Heart left ventricle (tissue), 16 donors: ENCODE measurements around the gene PFDN5. TPM values are rescaled to one million over a fixed set of nuclear protein-coding genes. Genes with fewer than 3 reads are reported as not detected.

Source experiments
- ATAC-seq, 4 donors: fragments of 200-7000 bp; cut with Tn5 transposase; one replicate each; pipeline ENCODE4 v1.9.1; 2020 to 2022; ENCODE audit warnings: moderate library complexity in 4 of 4, mild to moderate bottlenecking in 3 of 4, moderate number of reproducible peaks in 1 of 4
- DNase-seq, 5 donors: peaks; one replicate each; pipeline ENCODE4 v3.0.0-alpha.2; 2020
- H3K27ac ChIP-seq, 12 donors: fragments of 200-600 bp; sonication (generic) in 4 of 12; one replicate each; pipeline versions ENCODE4 v1.5.0 to v1.8.0; 2016 to 2022; ENCODE audit warnings: mild to moderate bottlenecking in 2 of 12
- H3K27me3 ChIP-seq, 9 donors: fragments of 200-600 bp; sonication (generic) in 2 of 9; one replicate each; pipeline versions ENCODE4 v1.5.1 to v1.8.0; 2016 to 2022; ENCODE audit warnings: mild to moderate bottlenecking in 3 of 9
- H3K36me3 ChIP-seq, 9 donors: fragments of 200-600 bp; sonication (generic) in 2 of 9; one replicate each; pipeline versions ENCODE4 v1.5.0 to v1.8.0; 2018 to 2022; ENCODE audit warnings: mild to moderate bottlenecking in 2 of 9
- H3K4me1 ChIP-seq, 12 donors: fragments of 200-600 bp; sonication (generic) in 4 of 12; one replicate each; pipeline versions ENCODE4 v1.5.0 to v1.8.0; 2016 to 2022; ENCODE audit warnings: mild to moderate bottlenecking in 3 of 12
- H3K4me3 ChIP-seq, 12 donors: fragments of 200-600 bp; sonication (generic) in 4 of 12; one replicate each; pipeline versions ENCODE4 v1.5.0 to v1.8.0; 2017 to 2022; ENCODE audit warnings: mild to moderate bottlenecking in 9 of 12, moderate library complexity in 4 of 12
- H3K9me3 ChIP-seq, 12 donors: fragments of 200-600 bp; sonication (generic) in 4 of 12; one replicate each; pipeline versions ENCODE4 v1.5.0 to v1.8.0; 2016 to 2022; ENCODE audit warnings: mild to moderate bottlenecking in 1 of 12
- CTCF ChIP-seq, 12 donors: fragments of 200-600 bp; sonication (generic) in 4 of 12; IDR thresholded peaks; one replicate each; pipeline versions ENCODE4 v1.5.0 to v1.8.0; 2018 to 2022; ENCODE audit warnings: antibody characterized with exemption in 12 of 12, mild to moderate bottlenecking in 5 of 12
- POLR2A ChIP-seq, 2 donors: fragments of 450-650 bp; IDR thresholded peaks; one replicate each; pipeline ENCODE4 v1.6.1; 2017; ENCODE audit warnings: antibody characterized with exemption in 2 of 2, mild to moderate bottlenecking in 2 of 2, moderate library complexity in 2 of 2
- WGBS, 4 donors: extraction: QIAGEN DNeasy Blood & Tissue Kit in 2 of 4; methylation state at CpG; one replicate each; pipeline versions ENCODE4 v1.1.5 to v1.1.7; 2013 to 2018; 5-methylcytosine and 5-hydroxymethylcytosine counted together
- intact Hi-C, 10 donors: fragments of 100-400 bp; cut with DNase I; formaldehyde crosslinking; loops; one replicate each; pipeline versions ENCODE4 v1.11.1 to v1.14.2; 2022
- polyA plus RNA-seq, 2 donors: library from polyadenylated mRNA; stranded (reverse); fragments of 200-250 nt; gene quantifications; one replicate each; pipeline ENCODE4 v1.2.3, GENCODE V29; 2013
- total RNA-seq, 9 donors: library from RNA; depleted of rRNA in 2 of 9; stranded (reverse); fragments of >200 nt in 2 of 9; fragmentation: NEBNext Ultra II Directional in 3 of 9; extraction: Animal tissue kit (Norgen Biotek cat#: 25700) in 3 of 9; gene quantifications; one replicate each; pipeline versions ENCODE4 v1.1.0 to v1.2.4, GENCODE V29; 2016 to 2023
- donor health status: ischemic (EF 13 %, LVEDD 7.1; RV severe dilation, severe dysfunction).
- donor health status: healthy with polysubstance abuse.
- donor health status: DM: no; HTN: yes; CAD: no.
- donor health status: DM: no; HTN: no; CAD: no.
- donor health status: ischemic (EF 25% LVEDD 6.9; RV normal size, moderate dysfunction).
- donor health status: ischemic (EF 25% LVEDD 5.7; RV mildly dilated, moderate dysfunction).
- donor health status: healthy.
- donor health status: DM: yes; HTN: yes; CAD: no.
- donor health status: ischemic (EF 35%, LVEDD 5.7; RV mildly dilated, moderate dysfunction).
- donor health status: nonischemic (EF 11% LVEDD 7.7; RV severe dilation, severe dysfunction).
- donor health status: DM: yes; HTN: yes; CAD: no.
- donor health status: PGD.
- donor health status: ischemic (EF 29% LVEDD 5.4; RV normal size, mild dysfunction).
- donor health status: nonischemic (EF 23%, LVEDD 6.1; RV moderate dilation, normal function).

PFDN5 gene
- total and polyA plus RNA-seq, 11 donors: 289 to 979 (median 360) TPM

- Histone ChIP-seq H3K36me3 (no peaks in the 10 kb centered on the region), H3K27ac (peak overlapping the region; percentile 62 to 92 (median 86)), H3K4me3 (peak overlapping the region in 10 of 12 donors; percentile 54 to 88 (median 76)), H3K27me3 (no peaks in the 10 kb centered on the region), H3K9me3 (no peaks in the 10 kb centered on the region), H3K4me1 (peaks cover 0 to 23% (median 12%) of the 10 kb centered on the region in 12 donors)
- TF ChIP-seq CTCF (IDR thresholded peaks at IDR 0.05): peak in 2 of 12 donors; percentile 7 to 26
- no peak for TF ChIP-seq POLR2A (IDR thresholded peaks at IDR 0.05)
- peak; percentile 75 to 84 (median 81) for DNase-seq
- 18 to 39% (median 27%) methylated on average over 10 of the region's 10 CpGs for WGBS, 4 donors
- intact Hi-C loops: loop anchor here in 7 of 10 donors (1.0 to 2.0 kb wide), 5 partner anchors 19 to 21 kb away; no protein-coding TSS in a partner anchor
- peak; percentile 49 to 78 (median 64) for ATAC-seq
Observed at GRCh38 chr12:53345486-53346188, 50.3 kb downstream of the PFDN5 start.

- peaks cover 0 to 23% (median 12%) of the 10 kb centered on the region in 12 donors for H3K4me1 ChIP-seq
Observed at GRCh38 chr12:53346491-53346890, 51.1 kb downstream of the PFDN5 start.

GRCh38 chr12:53347905-53348304 is 52.6 kb downstream of the PFDN5 start:
- Histone ChIP-seq H3K4me1 (peaks cover 0 to 29% (median 14%) of the 10 kb centered on the region in 12 donors), H3K4me3 (no peak overlapping the region), H3K9me3 (no peaks in the 10 kb centered on the region), H3K36me3 (no peaks in the 10 kb centered on the region), H3K27ac (no peak overlapping the region), H3K27me3 (no peaks in the 10 kb centered on the region)
- ATAC-seq: no peak
- TF ChIP-seq CTCF (IDR thresholded peaks at IDR 0.05) (no peak), POLR2A (IDR thresholded peaks at IDR 0.05) (no peak)
- DNase-seq: no peak
- intact Hi-C loops: no loop called here
- 90 to 95% (median 93%) methylated on average over 4 of the region's 4 CpGs for WGBS, 4 donors

More at GRCh38 chr12:53346491-53346890, 51.1 kb downstream of the PFDN5 start:
- WGBS, 4 donors: 88 to 93% (median 89%) methylated on average over 1 of the region's 1 CpG
- H3K4me3 ChIP-seq: no peak overlapping the region
- no peaks in the 10 kb centered on the region for H3K9me3 ChIP-seq
- DNase-seq (no peak), ATAC-seq (no peak)
- H3K27ac ChIP-seq: peak overlapping the region in 8 of 12 donors; percentile 67 to 92 (median 88)
- H3K27me3 ChIP-seq: no peaks in the 10 kb centered on the region
- intact Hi-C loops: no loop called here
- no peaks in the 10 kb centered on the region for H3K36me3 ChIP-seq
- TF ChIP-seq CTCF (IDR thresholded peaks at IDR 0.05) (no peak), POLR2A (IDR thresholded peaks at IDR 0.05) (no peak)

Other genes starting within 250 kb of the PFDN5 start
- gene TNS2, start 245.5 kb upstream of the PFDN5 start, total RNA-seq: 100 to 1,000 TPM in 3 of 9 donors, 10 to 100 TPM in 6; 56.0 to 193 (median 88.4) TPM
- gene TNS2, start 245.5 kb upstream of the PFDN5 start, polyA plus RNA-seq: 100 to 1,000 TPM in 1 of 2 donors, 10 to 100 TPM in 1; 58.7 to 133 TPM
- gene SPRYD3, start 216.2 kb upstream of the PFDN5 start, total RNA-seq: 10 to 100 TPM; 42.9 to 72.6 (median 48.5) TPM
- gene SPRYD3, start 216.2 kb upstream of the PFDN5 start, polyA plus RNA-seq: 10 to 100 TPM; 26.0 to 94.7 TPM
- gene IGFBP6, start 197.9 kb upstream of the PFDN5 start, total RNA-seq: 100 to 1,000 TPM in 3 of 9 donors, 10 to 100 TPM in 6; 18.3 to 132 (median 42.6) TPM
- gene IGFBP6, start 197.9 kb upstream of the PFDN5 start, polyA plus RNA-seq: 10 to 100 TPM; 28.8 to 81.6 TPM
- gene SOAT2, start 192.1 kb upstream of the PFDN5 start, total RNA-seq: under 1 TPM in 2 of 9 donors, not detected in 7; 0.20 to 0.27 TPM
- gene SOAT2, start 192.1 kb upstream of the PFDN5 start, polyA plus RNA-seq: not detected
- 10 to 100 TPM in 7 of 9 donors, 1 to 10 TPM in 2; 4.8 to 27.4 (median 18.7) TPM for gene ZNF740, start 114.8 kb upstream of the PFDN5 start, total RNA-seq
- gene ZNF740, start 114.8 kb upstream of the PFDN5 start, polyA plus RNA-seq: 1 to 10 TPM; 6.1 to 6.7 TPM
- 10 to 100 TPM in 4 of 9 donors, 1 to 10 TPM in 5; 4.3 to 14.8 (median 8.2) TPM for gene CSAD, start 114.6 kb upstream of the PFDN5 start, total RNA-seq
- gene CSAD, start 114.6 kb upstream of the PFDN5 start, polyA plus RNA-seq: 10 to 100 TPM in 1 of 2 donors, 1 to 10 TPM in 1; 4.6 to 26.5 TPM
- 10 to 100 TPM in 1 of 9 donors, 1 to 10 TPM in 5, under 1 TPM in 3; 0.12 to 11.6 (median 1.4) TPM for gene ITGB7, start 88.3 kb upstream of the PFDN5 start, total RNA-seq
- under 1 TPM; 0.50 to 0.75 TPM for gene ITGB7, start 88.3 kb upstream of the PFDN5 start, polyA plus RNA-seq
- 10 to 100 TPM in 7 of 9 donors, 1 to 10 TPM in 2; 6.4 to 22.5 (median 16.0) TPM for gene RARG, start 63.3 kb upstream of the PFDN5 start, total RNA-seq
- gene RARG, start 63.3 kb upstream of the PFDN5 start, polyA plus RNA-seq: 10 to 100 TPM in 1 of 2 donors, 1 to 10 TPM in 1; 7.4 to 10.2 TPM
- 1 to 10 TPM in 2 of 9 donors, under 1 TPM in 7; 0.06 to 6.1 (median 0.43) TPM for gene ESPL1, start 27.2 kb upstream of the PFDN5 start, total RNA-seq
- under 1 TPM; 0.15 to 0.18 TPM for gene ESPL1, start 27.2 kb upstream of the PFDN5 start, polyA plus RNA-seq
- gene MYG1, start 4.2 kb downstream of the PFDN5 start, total RNA-seq: 10 to 100 TPM; 32.1 to 37.0 (median 35.0) TPM
- gene MYG1, start 4.2 kb downstream of the PFDN5 start, polyA plus RNA-seq: 10 to 100 TPM; 45.5 to 58.6 TPM
- gene AAAS, start 26.1 kb downstream of the PFDN5 start, total RNA-seq: 10 to 100 TPM; 26.7 to 44.5 (median 37.1) TPM
- gene AAAS, start 26.1 kb downstream of the PFDN5 start, polyA plus RNA-seq: 10 to 100 TPM; 32.5 to 32.6 TPM
- gene SP7, start 40.8 kb downstream of the PFDN5 start, total RNA-seq: not detected
- not detected for gene SP7, start 40.8 kb downstream of the PFDN5 start, polyA plus RNA-seq
- gene SP1, start 84.6 kb downstream of the PFDN5 start, total RNA-seq: 10 to 100 TPM; 22.9 to 48.8 (median 34.7) TPM
- gene SP1, start 84.6 kb downstream of the PFDN5 start, polyA plus RNA-seq: 10 to 100 TPM in 1 of 2 donors, 1 to 10 TPM in 1; 7.9 to 13.8 TPM
- gene AMHR2, start 128.3 kb downstream of the PFDN5 start, total RNA-seq: 1 to 10 TPM in 2 of 9 donors, under 1 TPM in 2, not detected in 5; 0.30 to 2.2 (median 0.78) TPM
- under 1 TPM in 1 of 2 donors, not detected in 1; 0.57 TPM for gene AMHR2, start 128.3 kb downstream of the PFDN5 start, polyA plus RNA-seq
- gene PRR13, start 146.2 kb downstream of the PFDN5 start, total RNA-seq: 100 to 1,000 TPM in 1 of 9 donors, 10 to 100 TPM in 8; 25.7 to 100 (median 53.1) TPM
- 100 to 1,000 TPM in 1 of 2 donors, 10 to 100 TPM in 1; 39.5 to 121 TPM for gene PRR13, start 146.2 kb downstream of the PFDN5 start, polyA plus RNA-seq
- gene PCBP2, start 156.6 kb downstream of the PFDN5 start, total RNA-seq: 100 to 1,000 TPM; 293 to 642 (median 559) TPM
- 100 to 1,000 TPM; 290 to 343 TPM for gene PCBP2, start 156.6 kb downstream of the PFDN5 start, polyA plus RNA-seq
- gene MAP3K12, start 203.9 kb downstream of the PFDN5 start, total RNA-seq: 10 to 100 TPM in 2 of 9 donors, 1 to 10 TPM in 7; 3.3 to 12.6 (median 4.2) TPM
- gene MAP3K12, start 203.9 kb downstream of the PFDN5 start, polyA plus RNA-seq: 1 to 10 TPM; 4.5 to 6.5 TPM
- gene TARBP2, start 205.7 kb downstream of the PFDN5 start, total RNA-seq: 10 to 100 TPM in 5 of 9 donors, 1 to 10 TPM in 4; 7.8 to 19.5 (median 10.1) TPM
- 10 to 100 TPM; 12.6 to 23.5 TPM for gene TARBP2, start 205.7 kb downstream of the PFDN5 start, polyA plus RNA-seq
- not detected for gene NPFF, start 211.9 kb downstream of the PFDN5 start, total RNA-seq
- not detected for gene NPFF, start 211.9 kb downstream of the PFDN5 start, polyA plus RNA-seq